CD1c-positive myeloid dendritic cell (primary cell): ENCODE measurements around the gene AFAP1.

Experiments
- DNase-seq: peaks from one replicate; pipeline ENCODE4 v3.0.0-alpha.2; 2016; ENCODE audit errors: extremely low spot score

Gene AFAP1, protein sequence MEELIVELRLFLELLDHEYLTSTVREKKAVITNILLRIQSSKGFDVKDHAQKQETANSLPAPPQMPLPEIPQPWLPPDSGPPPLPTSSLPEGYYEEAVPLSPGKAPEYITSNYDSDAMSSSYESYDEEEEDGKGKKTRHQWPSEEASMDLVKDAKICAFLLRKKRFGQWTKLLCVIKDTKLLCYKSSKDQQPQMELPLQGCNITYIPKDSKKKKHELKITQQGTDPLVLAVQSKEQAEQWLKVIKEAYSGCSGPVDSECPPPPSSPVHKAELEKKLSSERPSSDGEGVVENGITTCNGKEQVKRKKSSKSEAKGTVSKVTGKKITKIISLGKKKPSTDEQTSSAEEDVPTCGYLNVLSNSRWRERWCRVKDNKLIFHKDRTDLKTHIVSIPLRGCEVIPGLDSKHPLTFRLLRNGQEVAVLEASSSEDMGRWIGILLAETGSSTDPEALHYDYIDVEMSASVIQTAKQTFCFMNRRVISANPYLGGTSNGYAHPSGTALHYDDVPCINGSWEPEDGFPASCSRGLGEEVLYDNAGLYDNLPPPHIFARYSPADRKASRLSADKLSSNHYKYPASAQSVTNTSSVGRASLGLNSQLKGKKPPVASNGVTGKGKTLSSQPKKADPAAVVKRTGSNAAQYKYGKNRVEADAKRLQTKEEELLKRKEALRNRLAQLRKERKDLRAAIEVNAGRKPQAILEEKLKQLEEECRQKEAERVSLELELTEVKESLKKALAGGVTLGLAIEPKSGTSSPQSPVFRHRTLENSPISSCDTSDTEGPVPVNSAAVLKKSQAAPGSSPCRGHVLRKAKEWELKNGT

GRCh38 chr4:7939377-7940108, at the start of gene AFAP1:
TSS of gene AFAP1 (minus strand) at chr4:7939861. CDS start at chr4:7872078, 67,783 bp downstream.
- peak; percentile 83 for DNase-seq

GRCh38 chr4:7988437-7988836, 48.8 kb upstream of the AFAP1 start:
- DNase-seq: no peak

DNA sequence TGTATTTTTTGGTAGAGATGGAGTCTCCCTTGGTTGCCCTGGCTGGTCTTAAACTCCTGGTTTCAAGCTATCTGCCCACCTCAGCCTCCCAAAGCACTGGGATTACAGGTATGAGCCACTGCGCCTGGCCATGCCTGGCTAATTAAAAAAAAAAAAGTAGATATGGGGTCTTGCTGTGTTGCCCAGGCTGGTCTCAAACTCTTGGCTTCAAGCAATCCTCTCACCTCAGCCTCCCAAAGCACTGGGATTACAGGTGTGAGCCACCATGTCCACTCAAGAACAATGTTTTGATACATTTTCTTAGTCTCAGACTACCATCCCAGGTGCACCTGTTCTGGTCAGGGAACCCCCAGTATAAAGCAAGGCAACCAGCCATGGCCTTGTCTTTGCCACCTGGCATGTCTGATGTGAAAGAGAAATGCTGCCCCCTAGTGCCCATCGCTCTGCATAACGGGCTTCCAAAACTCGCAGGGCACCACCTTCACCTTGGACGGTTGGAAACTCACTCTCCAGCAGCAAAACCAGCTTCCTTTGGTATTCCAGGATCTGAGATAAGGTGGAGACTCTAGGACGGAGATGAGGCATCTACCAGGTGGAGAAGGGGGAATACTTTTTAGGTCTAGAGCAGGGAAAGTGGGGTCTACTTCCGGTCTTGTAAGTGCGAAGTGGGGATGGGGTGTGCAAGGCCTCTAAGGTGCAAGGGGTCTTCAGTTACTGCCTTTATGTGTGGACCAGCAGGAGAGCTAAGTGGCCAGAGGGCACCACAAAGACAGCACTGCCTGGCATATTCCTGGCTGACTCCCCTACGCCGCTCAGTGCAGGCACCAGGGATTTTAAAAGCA, 47.7 kb upstream of the AFAP1 start:
- DNase-seq: peak; percentile 58

DNA sequence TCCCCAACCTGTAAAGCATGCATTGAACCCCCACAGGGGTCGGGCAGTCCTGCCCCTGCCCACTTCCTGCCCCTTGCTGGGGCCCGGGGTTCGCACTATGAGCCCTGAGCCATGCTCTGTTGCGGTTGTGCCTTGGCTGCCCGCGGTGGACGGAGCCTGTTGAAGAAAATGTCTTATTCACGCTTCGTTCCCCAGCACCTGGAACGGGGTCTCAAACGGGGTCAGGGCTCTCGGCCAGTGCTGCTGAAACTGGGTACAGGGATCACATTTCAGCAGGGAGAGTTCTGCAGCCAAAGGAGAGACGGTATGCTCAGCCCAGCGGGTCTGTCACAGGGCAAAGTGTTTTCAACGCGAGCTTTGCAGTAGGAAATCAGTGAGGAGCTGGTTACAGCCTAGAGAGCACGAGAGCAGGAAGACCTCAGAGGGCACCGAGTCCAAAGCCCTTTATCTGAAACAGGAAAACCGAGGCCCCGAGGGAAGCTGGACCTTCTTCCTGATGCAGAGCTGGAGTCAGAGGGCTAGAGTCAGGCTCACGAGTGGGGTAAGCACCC, 46.3 kb upstream of the AFAP1 start:
- DNase-seq: no peak

GRCh38 chr4:7985072-7985471, 45.4 kb upstream of the AFAP1 start:
- no peak for DNase-seq

GRCh38 chr4:7984286-7984925, 44.7 kb upstream of the AFAP1 start:
- no peak for DNase-seq

GRCh38 chr4:7983296-7983695, 43.6 kb upstream of the AFAP1 start:
- DNase-seq: no peak

DNA sequence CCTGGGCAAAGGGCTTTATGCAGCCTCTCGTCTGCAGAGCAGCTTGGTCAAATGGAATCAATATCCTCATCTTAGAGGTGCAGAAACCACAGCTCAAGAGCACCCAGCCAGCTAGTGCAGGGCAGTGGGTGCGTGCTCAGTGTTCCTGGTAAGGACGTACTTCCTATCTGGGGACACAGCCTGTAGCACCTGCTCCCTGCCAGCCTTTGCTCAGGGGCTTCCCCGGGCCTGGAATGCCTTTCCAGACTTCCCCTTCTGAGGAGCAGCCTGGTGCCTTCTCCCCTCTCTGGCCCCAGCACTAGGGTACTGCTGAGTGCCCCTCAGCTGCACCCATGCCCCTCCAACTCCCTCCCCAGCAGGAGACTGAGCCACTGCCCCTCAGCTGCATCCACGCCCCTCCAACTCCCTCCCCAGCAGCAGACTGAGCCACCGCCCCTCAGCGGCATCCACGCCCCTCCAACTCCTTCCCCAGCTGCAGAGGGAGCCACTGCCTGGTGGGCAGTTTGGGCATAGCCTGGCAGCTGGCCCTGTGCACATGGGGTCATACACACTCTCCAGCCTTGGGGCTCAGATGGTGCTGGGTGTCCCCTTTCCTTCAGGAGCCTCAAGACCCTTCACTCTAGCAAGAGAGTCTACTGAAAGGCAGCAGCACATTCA, 42.2 kb upstream of the AFAP1 start:
- DNase-seq: no peak

GRCh38 chr4:7980036-7980435, 40.4 kb upstream of the AFAP1 start:
- no peak for DNase-seq

DNA sequence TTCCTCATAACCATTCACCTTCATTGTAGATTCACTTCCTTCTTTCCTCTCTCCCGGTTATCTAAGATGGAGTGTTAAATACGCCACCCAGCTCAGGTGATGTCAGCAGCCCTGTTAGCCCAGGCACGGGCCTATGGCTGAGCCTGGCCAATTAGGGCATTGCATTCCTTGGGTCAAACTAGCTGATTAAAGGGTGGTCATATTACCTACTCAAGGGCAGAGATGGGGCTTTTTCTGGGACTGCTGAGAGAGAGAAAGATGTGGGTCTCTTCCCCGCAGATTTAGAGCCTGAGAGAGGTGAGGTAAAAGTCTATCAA, 39.9 kb upstream of the AFAP1 start:
- DNase-seq: no peak

GRCh38 chr4:7978907-7979651, 39.4 kb upstream of the AFAP1 start:
- no peak for DNase-seq

GRCh38 chr4:7978489-7978888, 38.8 kb upstream of the AFAP1 start:
- no peak for DNase-seq

DNA sequence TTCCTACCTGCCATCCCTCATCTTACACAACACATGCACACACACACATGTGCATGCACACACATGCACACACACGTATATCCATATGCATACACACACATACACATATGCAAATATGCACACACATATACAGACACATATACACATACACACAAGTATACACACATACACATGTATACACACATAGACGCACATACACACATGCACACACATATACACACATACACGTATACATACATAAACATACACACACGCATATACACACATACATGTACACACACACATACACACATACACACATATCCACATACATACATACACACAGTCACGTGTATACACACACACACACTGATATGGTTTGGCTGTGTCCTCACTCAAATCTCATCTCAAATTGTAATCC, 37.0 kb upstream of the AFAP1 start:
- DNase-seq: no peak

DNA sequence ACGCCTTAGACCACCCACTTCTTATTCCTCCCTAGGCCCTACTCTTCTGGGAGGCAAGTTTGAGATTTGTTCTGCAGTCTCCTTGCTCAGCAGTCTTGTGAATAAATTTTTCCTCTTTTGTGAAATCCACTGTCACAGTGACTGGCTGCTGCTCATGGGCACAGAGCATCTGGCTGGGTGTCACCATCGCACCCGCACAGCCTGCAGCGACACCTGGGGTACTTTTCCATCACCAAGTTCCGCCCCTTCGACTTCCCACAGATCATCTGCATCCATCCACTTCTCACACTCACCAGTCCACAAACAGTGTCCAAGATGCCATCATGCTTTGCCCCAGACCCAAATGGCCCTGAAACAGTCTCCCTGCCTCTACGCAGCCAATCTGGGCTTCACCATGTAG, 36.4 kb upstream of the AFAP1 start:
- no peak for DNase-seq

- no peak for DNase-seq
Observed at GRCh38 chr4:7974425-7974824, 34.8 kb upstream of the AFAP1 start.

- DNase-seq: no peak
Observed at GRCh38 chr4:7973545-7973981, 33.9 kb upstream of the AFAP1 start.

GRCh38 chr4:7971881-7972500, 32.3 kb upstream of the AFAP1 start:
- DNase-seq: no peak

- no peak for DNase-seq
Observed at GRCh38 chr4:7971159-7971631, 31.5 kb upstream of the AFAP1 start.
